NCI-H2107 treated with DMSO at 0.1 percent for 48 hours (cell line): ENCODE measurements around the gene FXYD5.
A peak's percentile ranks its signal among the peaks of the same experiment; 100 is the strongest.

Experiments used
- DNase-seq: peaks from one replicate; lab custom pipeline; 2025; ENCODE audit not compliant: unreplicated experiment; lab: John Stamatoyannopoulos, UW

The FXYD5 gene

GRCh38 chr19:35212241-35212640 lies 57.7 kb downstream of the FXYD5 start:
- no peak for DNase-seq

GRCh38 chr19:35213663-35214632 lies 59.4 kb downstream of the FXYD5 start:
- peak; percentile 26 for DNase-seq

GRCh38 chr19:35214766-35215422 lies 60.4 kb downstream of the FXYD5 start:
- no peak for DNase-seq

- no peak for DNase-seq
These were observed 61.7 kb downstream of the FXYD5 start for GRCh38 chr19:35216016-35216832.

- no peak for DNase-seq
These were observed 62.5 kb downstream of the FXYD5 start for GRCh38 chr19:35216833-35217648.

- no peak for DNase-seq
These were observed 63.1 kb downstream of the FXYD5 start for GRCh38 chr19:35217649-35217990.

GRCh38 chr19:35219008-35219407 lies 64.5 kb downstream of the FXYD5 start:
- DNase-seq, result no peak
